GM12878 (cell line): ENCODE data around the gene PPP1R18.

Source experiments
- EZH2 ChIP-seq: IDR thresholded peaks from 2 replicates; pipeline ENCODE4 v1.6.1; 2012; ENCODE audit warnings: low read depth, mild to moderate bottlenecking, control low read depth, inconsistent platforms, low read length, borderline replicate concordance; ENCODE audit not compliant: control insufficient read depth
- HCFC1 ChIP-seq: fragments of 150-350 bp; IDR thresholded peaks from 2 replicates; pipeline ENCODE4 v1.6.1; 2014; ENCODE audit warnings: low read length
- JUND ChIP-seq: IDR thresholded peaks from 2 replicates; pipeline ENCODE4 v1.6.1; 2012; ENCODE audit warnings: low read depth, mild to moderate bottlenecking, low read length, improper control_type of control experiment, moderate library complexity
- NR2C2 ChIP-seq: IDR thresholded peaks from 2 replicates; pipeline ENCODE4 v1.6.1; 2011; ENCODE audit warnings: borderline replicate concordance, low read depth; ENCODE audit not compliant: control insufficient read depth, insufficient read length
- POLR2A ChIP-seq: IDR thresholded peaks from 2 replicates; pipeline ENCODE4 v1.6.1; 2011; ENCODE audit warnings: low read depth, mild to moderate bottlenecking, low read length
- POU2F2 ChIP-seq: IDR thresholded peaks from 3 replicates; pipeline ENCODE4 v1.6.1; 2011; ENCODE audit warnings: low read depth, mild to moderate bottlenecking, low read length, borderline replicate concordance
- RAD51 ChIP-seq: fragments of 450-650 bp; IDR thresholded peaks from 2 replicates; pipeline ENCODE4 v1.6.1; 2016; ENCODE audit warnings: moderate library complexity, mild to moderate bottlenecking, inconsistent platforms
- SMAD5 ChIP-seq: IDR thresholded peaks from 2 replicates; pipeline ENCODE4 v1.6.1; 2016; ENCODE audit warnings: antibody characterized with exemption, low read depth
- SREBF2 ChIP-seq: IDR thresholded peaks from 2 replicates; pipeline ENCODE4 v1.6.1; 2012; ENCODE audit warnings: mild to moderate bottlenecking, low read length
- YY1 ChIP-seq: IDR thresholded peaks from 2 replicates; pipeline ENCODE4 v1.6.1; 2011; ENCODE audit warnings: low read depth, mild to moderate bottlenecking, low read length
- TF ChIP-seq, protein P1 (sequence below), 3 experiments: IDR thresholded peaks in 2 of 3; conservative IDR thresholded peaks in 1 of 3; 2 replicates each; pipeline ENCODE4 v1.5.1; 2011; ENCODE audit warnings: low read depth in 3 of 3, low read length in 3 of 3, mild to moderate bottlenecking in 3 of 3, control low read depth in 2 of 3, moderate library complexity in 2 of 3, inconsistent platforms in 1 of 3, mixed read lengths in 1 of 3; ENCODE audit not compliant: control insufficient read depth in 2 of 3, insufficient read depth in 1 of 3; ENCODE audit errors: extremely low read depth in 1 of 3
- TF ChIP-seq, protein P2 (sequence below): IDR thresholded peaks from 2 replicates; pipeline ENCODE4 v1.6.1; 2012; ENCODE audit warnings: low read depth, low read length, improper control_type of control experiment
- TF ChIP-seq, protein P3 (sequence below): IDR thresholded peaks from 2 replicates; pipeline ENCODE4 v1.6.1; 2011; ENCODE audit warnings: low read depth, mild to moderate bottlenecking, low read length, moderate library complexity, borderline replicate concordance; ENCODE audit errors: extremely low read depth
- TF ChIP-seq, protein P4 (sequence below): IDR thresholded peaks from 2 replicates; pipeline ENCODE4 v1.6.1; 2011; ENCODE audit warnings: borderline replicate concordance, low read depth, mild to moderate bottlenecking, moderate library complexity, mixed read lengths, low read length; ENCODE audit not compliant: insufficient read depth; ENCODE audit errors: extremely low read length

DNA sequence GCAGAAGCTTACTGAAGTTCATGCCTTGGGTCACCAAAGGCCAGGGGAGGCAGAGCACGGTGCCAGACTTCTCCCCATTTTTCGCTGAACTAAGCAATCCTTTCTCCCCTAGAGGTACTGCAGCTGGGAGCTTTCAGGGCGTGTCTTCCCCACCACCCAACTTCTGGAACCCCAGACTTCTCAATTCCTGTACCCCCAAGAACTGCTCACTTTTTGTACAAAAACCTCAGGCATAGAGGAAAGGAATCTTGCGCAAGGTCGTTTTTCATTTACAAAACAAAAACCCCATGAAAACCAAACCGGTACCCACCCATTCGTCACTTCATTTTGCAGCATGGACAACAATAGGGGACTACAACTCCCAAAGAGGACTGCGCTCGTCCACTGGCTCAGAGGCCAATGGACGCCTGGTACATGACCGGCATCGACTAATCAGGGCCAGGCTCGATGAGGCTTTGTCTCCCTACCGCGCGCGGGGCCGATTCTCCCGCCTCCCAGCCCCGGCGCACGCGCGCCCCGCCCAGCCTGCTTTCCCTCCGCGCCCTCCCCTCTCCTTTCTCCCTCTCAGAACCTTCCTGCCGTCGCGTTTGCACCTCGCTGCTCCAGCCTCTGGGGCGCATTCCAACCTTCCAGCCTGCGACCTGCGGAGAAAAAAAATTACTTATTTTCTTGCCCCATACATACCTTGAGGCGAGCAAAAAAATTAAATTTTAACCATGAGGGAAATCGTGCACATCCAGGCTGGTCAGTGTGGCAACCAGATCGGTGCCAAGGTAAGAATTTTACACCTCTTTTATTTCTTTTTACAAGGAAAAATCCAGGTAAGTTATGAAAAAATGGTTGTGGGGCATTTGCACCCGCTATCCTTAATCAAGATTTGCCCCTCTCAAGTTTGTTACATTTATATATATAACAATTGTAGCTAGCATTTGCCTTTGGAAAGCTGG is 33.6 kb upstream of the PPP1R18 start, which contains the start of gene TUBB:
- TF ChIP-seq, protein P1, sequence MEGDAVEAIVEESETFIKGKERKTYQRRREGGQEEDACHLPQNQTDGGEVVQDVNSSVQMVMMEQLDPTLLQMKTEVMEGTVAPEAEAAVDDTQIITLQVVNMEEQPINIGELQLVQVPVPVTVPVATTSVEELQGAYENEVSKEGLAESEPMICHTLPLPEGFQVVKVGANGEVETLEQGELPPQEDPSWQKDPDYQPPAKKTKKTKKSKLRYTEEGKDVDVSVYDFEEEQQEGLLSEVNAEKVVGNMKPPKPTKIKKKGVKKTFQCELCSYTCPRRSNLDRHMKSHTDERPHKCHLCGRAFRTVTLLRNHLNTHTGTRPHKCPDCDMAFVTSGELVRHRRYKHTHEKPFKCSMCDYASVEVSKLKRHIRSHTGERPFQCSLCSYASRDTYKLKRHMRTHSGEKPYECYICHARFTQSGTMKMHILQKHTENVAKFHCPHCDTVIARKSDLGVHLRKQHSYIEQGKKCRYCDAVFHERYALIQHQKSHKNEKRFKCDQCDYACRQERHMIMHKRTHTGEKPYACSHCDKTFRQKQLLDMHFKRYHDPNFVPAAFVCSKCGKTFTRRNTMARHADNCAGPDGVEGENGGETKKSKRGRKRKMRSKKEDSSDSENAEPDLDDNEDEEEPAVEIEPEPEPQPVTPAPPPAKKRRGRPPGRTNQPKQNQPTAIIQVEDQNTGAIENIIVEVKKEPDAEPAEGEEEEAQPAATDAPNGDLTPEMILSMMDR (IDR thresholded peaks at IDR 0.05 in 2 of 3, conservative IDR thresholded peaks at IDR 0.05 in 1 of 3; ENCODE audit: control insufficient read depth in 2 of 3, extremely low read depth in 1 of 3, insufficient read depth in 1 of 3, low read depth in 3 of 3, low read length in 3 of 3): no peak
- TF ChIP-seq, protein P2, sequence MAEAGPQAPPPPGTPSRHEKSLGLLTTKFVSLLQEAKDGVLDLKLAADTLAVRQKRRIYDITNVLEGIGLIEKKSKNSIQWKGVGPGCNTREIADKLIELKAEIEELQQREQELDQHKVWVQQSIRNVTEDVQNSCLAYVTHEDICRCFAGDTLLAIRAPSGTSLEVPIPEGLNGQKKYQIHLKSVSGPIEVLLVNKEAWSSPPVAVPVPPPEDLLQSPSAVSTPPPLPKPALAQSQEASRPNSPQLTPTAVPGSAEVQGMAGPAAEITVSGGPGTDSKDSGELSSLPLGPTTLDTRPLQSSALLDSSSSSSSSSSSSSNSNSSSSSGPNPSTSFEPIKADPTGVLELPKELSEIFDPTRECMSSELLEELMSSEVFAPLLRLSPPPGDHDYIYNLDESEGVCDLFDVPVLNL: peak; percentile 79; the same call in 1 of the 2 replicates
- TF ChIP-seq, protein P3, sequence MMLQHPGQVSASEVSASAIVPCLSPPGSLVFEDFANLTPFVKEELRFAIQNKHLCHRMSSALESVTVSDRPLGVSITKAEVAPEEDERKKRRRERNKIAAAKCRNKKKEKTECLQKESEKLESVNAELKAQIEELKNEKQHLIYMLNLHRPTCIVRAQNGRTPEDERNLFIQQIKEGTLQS: no peak
- TF ChIP-seq, protein P4, sequence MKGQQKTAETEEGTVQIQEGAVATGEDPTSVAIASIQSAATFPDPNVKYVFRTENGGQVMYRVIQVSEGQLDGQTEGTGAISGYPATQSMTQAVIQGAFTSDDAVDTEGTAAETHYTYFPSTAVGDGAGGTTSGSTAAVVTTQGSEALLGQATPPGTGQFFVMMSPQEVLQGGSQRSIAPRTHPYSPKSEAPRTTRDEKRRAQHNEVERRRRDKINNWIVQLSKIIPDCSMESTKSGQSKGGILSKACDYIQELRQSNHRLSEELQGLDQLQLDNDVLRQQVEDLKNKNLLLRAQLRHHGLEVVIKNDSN: peak; percentile 65
- TF ChIP-seq EZH2 (no peak), POU2F2 (peak; percentile 79; the same call in 2 of the 3 replicates), JUND (no peak), YY1 (peak; percentile 88), POLR2A (peak; percentile 84), NR2C2 (no peak), SREBF2 (no peak), RAD51 (peak; percentile 65), SMAD5 (peak; percentile 97), HCFC1 (peak; percentile 90)
